Naive thymus-derived CD8-positive, alpha-beta T cell (primary cell): ENCODE results near the gene DNAI4. TPM values are rescaled to one million over a fixed set of nuclear protein-coding genes. Genes with fewer than 3 reads are reported as not detected.
A peak's percentile ranks its signal among the peaks of the same experiment; 100 is the strongest.
"Not testable (repeated sequence)": the region's sequence is repeated elsewhere in the genome, so short reads cannot be mapped to it uniquely, and the experiment has no call there.

ENCODE experiments used
- ATAC-seq, 2 donors: fragments of 150-1000 bp; cut with Tn5 transposase in 1 of 2; sonication (Bioruptor Pico), chemical (Tn5 transposase) in 1 of 2; 1 replicate in 1 of 2; 2 replicates in 1 of 2; pipeline ENCODE4 v1.10.0; 2021; ENCODE audit warnings: mild to moderate bottlenecking in 2 of 2, moderate library complexity in 2 of 2
- POLR2A ChIA-PET: fragments of 350-600 bp; sonication (Branson Sonifier 250); formaldehyde crosslinking; loops from one replicate; lab custom pipeline; 2021; ENCODE audit warnings: antibody characterized with exemption; lab: Charles Lee
- DNase-seq, 10 donors: peaks; one replicate each; pipeline versions ENCODE4 v3.0.0 to v3.0.0-alpha.2; 2020 to 2022
- H3K27ac Mint-ChIP-seq, 10 donors: one replicate each; pipeline ENCODE4 v1.8.0; 2020 to 2022; ENCODE audit warnings: mild to moderate bottlenecking in 10 of 10, mixed read lengths in 10 of 10, moderate library complexity in 4 of 10, inconsistent platforms in 1 of 10
- H3K27me3 Mint-ChIP-seq, 5 donors: one replicate each; pipeline ENCODE4 v1.8.0; 2021 to 2022; ENCODE audit warnings: mixed read lengths in 5 of 5
- H3K36me3 Mint-ChIP-seq, 3 donors: one replicate each; pipeline ENCODE4 v1.8.0; 2020 to 2022; ENCODE audit warnings: mixed read lengths in 3 of 3, mild to moderate bottlenecking in 2 of 3, inconsistent platforms in 1 of 3
- H3K4me1 Mint-ChIP-seq, 4 donors: one replicate each; pipeline ENCODE4 v1.8.0; 2021 to 2022; ENCODE audit warnings: mixed read lengths in 4 of 4
- H3K4me3 Mint-ChIP-seq, 10 donors: one replicate each; pipeline ENCODE4 v1.8.0; 2020 to 2022; ENCODE audit warnings: mild to moderate bottlenecking in 10 of 10, mixed read lengths in 10 of 10, moderate library complexity in 6 of 10, inconsistent platforms in 1 of 10
- H3K9me3 Mint-ChIP-seq, 9 donors: one replicate each; pipeline ENCODE4 v1.8.0; 2020 to 2022; ENCODE audit warnings: mixed read lengths in 9 of 9, mild to moderate bottlenecking in 3 of 9, inconsistent platforms in 1 of 9, moderate library complexity in 1 of 9
- polyA plus RNA-seq, 3 donors: library from polyadenylated mRNA; unstranded; fragments of 300-500 nt; fragmentation: Illumina TruSeq; gene quantifications; one replicate each; pipeline ENCODE4 v1.2.3, GENCODE V29; 2021
- total RNA-seq, 8 experiments: library from RNA in 2 of 8; stranded (reverse) in 2 of 8; gene quantifications; one replicate each; pipeline ENCODE4 v1.2.3 and lab custom pipeline; 2021 to 2026

DNAI4 gene
- total and polyA plus RNA-seq, 5 experiments from 2014 or later = 0.69 to 10.0 (median 0.98) TPM

DNA sequence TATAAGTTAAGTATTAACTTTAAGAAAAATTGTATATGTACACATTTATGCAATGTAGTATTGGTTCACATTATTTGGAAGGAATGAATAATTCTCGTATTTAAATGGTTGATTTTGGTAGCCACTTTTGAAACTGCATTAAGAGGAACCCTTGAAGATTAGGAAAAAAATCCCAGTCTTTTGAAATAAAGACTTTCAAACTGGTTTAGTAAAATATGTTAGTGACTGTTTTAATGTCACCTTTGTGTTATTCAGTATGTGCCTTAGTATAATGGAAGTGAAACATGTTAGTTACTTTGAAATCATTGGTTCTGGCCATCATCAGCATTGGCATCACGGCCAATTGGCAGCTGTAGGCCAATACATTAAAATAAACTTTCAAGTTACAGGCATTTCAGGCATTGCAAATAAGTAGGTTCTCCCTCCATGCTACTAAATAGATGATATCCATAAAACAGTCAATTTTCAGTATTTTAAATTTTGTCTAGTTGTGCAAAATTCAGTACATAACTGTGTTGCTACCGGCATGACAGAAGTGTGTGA is 4.6 kb upstream of the DNAI4 start:
- H3K27me3 Mint-ChIP-seq = no peaks in the 10 kb centered on the region
- H3K4me3 Mint-ChIP-seq = peak overlapping the region; percentile 84 to 97 (median 92)
- no peak for ATAC-seq
- peak overlapping the region; percentile 84 to 98 (median 92) for H3K27ac Mint-ChIP-seq
- peaks cover 14 to 64% (median 57%) of the 10 kb centered on the region in 4 donors for H3K4me1 Mint-ChIP-seq
- POLR2A ChIA-PET = interaction anchor here (1.3 to 2.2 kb wide), 5 partner anchors 9 to 756 kb away, joined by 3 to 12 read pairs (median 4); partner anchors contain the start of genes GADD45A, SERBP1 and SLC35D1
- peak in 1 of 10 donors; percentile 26 for DNase-seq
- no peaks in the 10 kb centered on the region for H3K36me3 Mint-ChIP-seq
- H3K9me3 Mint-ChIP-seq = no peaks in the 10 kb centered on the region

DNA sequence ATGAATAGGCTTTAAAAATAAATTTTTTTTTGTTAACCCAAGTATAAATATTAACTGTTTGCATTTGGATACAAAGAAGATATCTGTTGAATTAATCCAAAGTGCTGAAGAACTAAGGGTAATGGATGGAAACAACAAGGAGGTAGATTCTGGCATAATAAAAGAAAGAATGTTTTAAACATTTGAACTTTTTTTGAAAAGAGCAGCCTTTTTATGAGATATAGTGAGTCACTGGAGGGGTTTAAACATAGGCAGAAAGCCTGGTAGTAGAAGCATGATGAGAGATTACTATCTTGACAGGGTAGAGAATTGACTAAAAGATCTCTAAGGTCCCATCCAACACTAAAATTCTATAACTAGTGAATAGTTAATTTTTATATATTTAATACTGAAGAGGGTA is 2.9 kb upstream of the DNAI4 start:
- peaks cover 16 to 60% (median 53%) of the 10 kb centered on the region in 4 donors for H3K4me1 Mint-ChIP-seq
- H3K36me3 Mint-ChIP-seq = no peaks in the 10 kb centered on the region
- H3K4me3 Mint-ChIP-seq = peak overlapping the region in 1 of 10 donors; percentile 12
- ATAC-seq = no peak
- H3K27ac Mint-ChIP-seq = peak overlapping the region in 5 of 10 donors; percentile 6 to 65 (median 38)
- POLR2A ChIA-PET = interaction anchor here (0.9 kb wide), 1 partner anchor 85 kb away, joined by 3 read pairs; no protein-coding TSS in a partner anchor
- DNase-seq = no peak
- H3K9me3 Mint-ChIP-seq = no peaks in the 10 kb centered on the region
- H3K27me3 Mint-ChIP-seq = no peaks in the 10 kb centered on the region

DNA sequence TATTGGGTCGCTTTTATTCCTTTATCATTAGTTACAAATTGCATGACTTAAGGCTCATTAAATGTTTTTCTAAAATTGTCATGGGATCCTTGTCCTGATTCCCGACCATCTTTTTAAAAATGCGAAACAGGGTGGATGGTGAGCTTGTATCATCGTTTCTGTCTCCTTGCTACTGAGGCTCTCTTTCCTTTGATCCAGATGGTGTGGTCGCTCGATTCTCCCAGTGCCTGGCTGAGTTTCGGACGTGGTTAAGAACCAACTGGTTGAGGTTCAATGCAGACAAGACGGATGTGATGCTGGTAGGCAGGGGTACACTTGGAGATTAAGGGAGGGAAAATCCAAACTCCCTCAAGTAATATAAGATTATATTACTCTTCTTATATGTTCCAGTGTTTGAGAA is 1.3 kb upstream of the DNAI4 start:
- POLR2A ChIA-PET = interaction anchor here (0.9 to 2.5 kb wide), 5 partner anchors 9 to 223 kb away, joined by 3 to 17 read pairs (median 4); no protein-coding TSS in a partner anchor
- Mint-ChIP-seq H3K4me3 (peak overlapping the region; percentile 93 to 98 (median 96)), H3K27ac (peak overlapping the region; percentile 94 to 99 (median 97)), H3K9me3 (no peaks in the 10 kb centered on the region), H3K4me1 (peaks cover 10 to 50% (median 47%) of the 10 kb centered on the region in 4 donors), H3K36me3 (no peaks in the 10 kb centered on the region), H3K27me3 (no peaks in the 10 kb centered on the region)
- DNase-seq (no peak), ATAC-seq (no peak)

DNA sequence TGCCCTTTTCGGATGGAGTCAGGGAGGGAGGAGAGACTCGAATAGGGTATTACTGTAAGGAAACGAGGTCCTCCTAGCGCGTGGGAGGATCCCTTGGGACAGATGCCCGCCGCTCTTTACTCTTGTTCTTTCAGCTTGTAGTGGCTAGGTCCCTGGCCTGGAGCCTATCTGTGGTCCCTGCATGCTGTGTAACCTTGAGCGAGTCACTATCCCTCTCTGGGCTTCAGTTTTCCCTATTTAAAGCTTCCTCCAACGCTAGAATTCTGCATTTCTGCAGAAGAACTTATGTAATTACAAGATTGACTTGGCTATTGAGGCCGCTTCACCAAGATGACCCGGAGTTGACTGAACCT is 878 bp upstream of the DNAI4 start:
- Mint-ChIP-seq H3K4me3 (peak overlapping the region; percentile 93 to 98 (median 96)), H3K27ac (peak overlapping the region; percentile 94 to 99 (median 97)), H3K4me1 (peaks cover 10 to 50% (median 46%) of the 10 kb centered on the region in 4 donors), H3K27me3 (no peaks in the 10 kb centered on the region), H3K9me3 (no peaks in the 10 kb centered on the region), H3K36me3 (no peaks in the 10 kb centered on the region)
- POLR2A ChIA-PET = interaction anchor here (0.9 to 2.8 kb wide), 10 partner anchors 9 to 760 kb away, joined by 3 to 17 read pairs (median 4); partner anchors contain the start of gene SERBP1
- ATAC-seq (no peak), DNase-seq (no peak)

GRCh38 chr1:66920543-66920942 is 4.1 kb downstream of the DNAI4 start:
- peaks cover 8 to 10% (median 8%) of the 10 kb centered on the region in 3 donors for H3K36me3 Mint-ChIP-seq
- ATAC-seq (no peak), DNase-seq (no peak)
- H3K9me3 Mint-ChIP-seq = peaks cover 0 to 7% (median 3%) of the 10 kb centered on the region in 9 donors
- no peaks in the 10 kb centered on the region for H3K27me3 Mint-ChIP-seq
- no peak overlapping the region for H3K4me3 Mint-ChIP-seq
- H3K4me1 Mint-ChIP-seq = peaks cover 6 to 18% (median 18%) of the 10 kb centered on the region in 4 donors
- H3K27ac Mint-ChIP-seq = no peak overlapping the region
- POLR2A ChIA-PET = interaction anchor here (1.3 kb wide), 1 partner anchor 9 kb away, joined by 3 read pairs; no protein-coding TSS in a partner anchor

DNA sequence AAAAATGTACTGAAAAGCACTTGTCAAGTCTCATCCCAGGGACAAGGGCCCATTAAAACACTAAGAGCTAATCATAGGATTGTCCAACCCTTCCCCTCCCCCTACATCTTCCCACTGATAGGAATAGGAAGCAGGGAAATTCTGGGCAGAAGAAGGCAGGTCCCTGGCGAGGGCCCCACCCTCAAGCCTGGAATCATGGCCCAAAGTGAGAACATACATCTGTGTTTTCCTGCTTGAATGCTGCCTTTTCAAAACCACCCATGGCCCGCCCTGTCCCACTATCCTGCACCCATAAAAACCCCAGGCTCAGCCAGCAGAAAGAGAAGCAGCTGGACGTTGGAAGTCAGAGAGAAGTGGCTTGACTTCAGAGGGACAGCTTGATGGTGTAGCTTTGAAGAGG is 4.8 kb downstream of the DNAI4 start:
- Mint-ChIP-seq H3K27ac (no peak overlapping the region), H3K36me3 (peaks cover 8 to 10% (median 8%) of the 10 kb centered on the region in 3 donors), H3K27me3 (no peaks in the 10 kb centered on the region), H3K4me3 (no peak overlapping the region), H3K4me1 (peaks cover 6 to 16% (median 15%) of the 10 kb centered on the region in 4 donors), H3K9me3 (peaks cover 0 to 7% (median 3%) of the 10 kb centered on the region in 9 donors)
- DNase-seq = no peak
- ATAC-seq = no peak
- POLR2A ChIA-PET = interaction anchor here (0.6 to 1.3 kb wide), 2 partner anchors 10 to 49 kb away, joined by 3 read pairs; no protein-coding TSS in a partner anchor

DNA sequence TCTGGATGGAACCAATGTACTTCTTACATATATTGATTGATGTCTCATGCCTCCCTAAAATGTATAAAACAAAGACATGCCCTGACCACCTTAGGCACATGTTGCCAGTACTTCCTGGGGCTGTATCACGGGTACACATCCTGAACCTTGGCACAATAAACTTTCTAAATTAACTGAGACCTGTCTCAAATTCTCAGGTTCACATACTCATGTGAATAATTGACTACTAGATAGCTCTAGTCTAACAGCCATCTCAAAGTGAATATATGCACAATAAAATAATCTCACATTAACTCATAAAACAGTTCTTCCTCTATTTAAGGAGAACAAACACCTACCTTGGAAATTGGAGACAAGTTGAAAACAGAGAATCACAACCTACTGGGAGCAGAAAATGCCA is 5.6 kb downstream of the DNAI4 start:
- no peak overlapping the region for H3K4me3 Mint-ChIP-seq
- DNase-seq (no peak), ATAC-seq (no peak)
- POLR2A ChIA-PET = no interaction called here
- H3K27ac Mint-ChIP-seq = no peak overlapping the region
- peaks cover 0 to 7% (median 3%) of the 10 kb centered on the region in 9 donors for H3K9me3 Mint-ChIP-seq
- peaks cover 6 to 16% (median 12%) of the 10 kb centered on the region in 4 donors for H3K4me1 Mint-ChIP-seq
- H3K36me3 Mint-ChIP-seq = peaks cover 8 to 10% (median 8%) of the 10 kb centered on the region in 3 donors
- no peaks in the 10 kb centered on the region for H3K27me3 Mint-ChIP-seq

DNA sequence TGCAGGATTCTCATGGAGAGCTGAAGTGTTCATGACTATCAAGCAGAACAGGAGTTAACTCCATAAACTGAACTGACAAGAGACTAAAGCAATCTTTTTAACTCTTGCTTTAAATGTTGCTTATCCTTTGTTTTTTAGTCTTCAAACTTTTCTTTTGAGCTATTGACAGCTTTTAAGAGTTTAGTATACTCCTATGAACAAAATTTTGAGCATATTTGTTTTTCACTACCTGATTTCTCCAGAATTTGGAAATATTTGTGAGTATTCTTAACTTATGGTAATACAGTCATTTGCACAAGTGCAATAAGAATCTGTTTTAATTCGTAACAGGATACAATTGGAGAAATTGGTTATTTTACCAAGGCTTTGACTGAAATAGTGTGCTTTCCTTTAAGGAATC is 7.2 kb downstream of the DNAI4 start:
- Mint-ChIP-seq H3K4me3 (no peak overlapping the region), H3K27ac (no peak overlapping the region), H3K36me3 (peaks cover 8 to 10% (median 8%) of the 10 kb centered on the region in 3 donors), H3K27me3 (no peaks in the 10 kb centered on the region), H3K9me3 (peaks cover 0 to 7% (median 3%) of the 10 kb centered on the region in 9 donors), H3K4me1 (peaks cover 0 to 6% (median 3%) of the 10 kb centered on the region in 4 donors)
- DNase-seq (no peak), ATAC-seq (no peak)
- POLR2A ChIA-PET = no interaction called here

DNA sequence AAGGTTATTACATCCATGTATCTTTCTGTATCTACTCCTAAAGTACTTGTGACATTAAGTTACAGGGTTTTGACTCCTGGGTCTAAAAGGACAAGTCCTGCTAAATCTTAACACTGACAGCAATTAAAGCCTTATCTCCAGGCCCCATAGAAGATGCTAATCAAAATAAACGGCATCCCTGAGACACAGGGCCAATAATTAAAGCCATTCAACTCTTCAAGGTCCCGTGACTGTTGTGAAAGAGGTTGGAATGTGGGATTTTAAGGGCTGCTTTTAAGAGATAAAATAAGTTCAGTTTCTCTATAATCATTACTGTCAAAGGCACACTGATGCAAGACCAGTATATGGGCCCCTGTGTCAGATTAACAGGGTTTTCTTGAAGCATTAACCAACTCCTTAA is 8.3 kb downstream of the DNAI4 start:
- ATAC-seq (no peak), DNase-seq (no peak)
- H3K27me3 Mint-ChIP-seq = no peaks in the 10 kb centered on the region
- no peak overlapping the region for H3K27ac Mint-ChIP-seq
- H3K9me3 Mint-ChIP-seq = peaks cover 0 to 7% (median 3%) of the 10 kb centered on the region in 9 donors
- no peak overlapping the region for H3K4me3 Mint-ChIP-seq
- H3K36me3 Mint-ChIP-seq = peaks cover 8 to 10% (median 8%) of the 10 kb centered on the region in 3 donors
- H3K4me1 Mint-ChIP-seq = no peaks in the 10 kb centered on the region
- POLR2A ChIA-PET = no interaction called here

DNA sequence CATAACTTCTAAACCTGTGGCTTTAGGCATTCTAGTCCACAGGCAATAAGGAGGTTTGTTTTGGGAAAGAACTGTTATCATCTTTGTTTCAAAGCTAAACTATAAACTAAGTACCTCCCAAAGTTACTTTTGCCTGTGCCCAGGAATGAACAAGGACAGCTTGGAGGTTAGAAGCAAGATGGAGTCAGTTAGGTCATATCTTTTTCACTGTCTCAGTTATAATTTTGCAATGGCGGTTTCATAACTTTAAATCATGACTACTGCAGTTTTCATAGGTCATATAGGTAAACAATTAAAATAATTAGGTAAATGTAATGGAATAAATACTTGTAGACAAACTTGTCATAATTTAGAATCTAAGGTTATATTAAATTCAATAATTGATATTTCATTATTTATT is 9.5 kb downstream of the DNAI4 start:
- POLR2A ChIA-PET = interaction anchor here (0.6 to 1.3 kb wide), 4 partner anchors 8 to 16 kb away, joined by 3 to 8 read pairs (median 4); partner anchors contain the start of genes DNAI4 and MIER1
- DNase-seq = not testable (repeated sequence)

GRCh38 chr1:66893712-66894111 is 30.9 kb downstream of the DNAI4 start:
- H3K9me3 Mint-ChIP-seq = peaks cover 0 to 1% (median 0%) of the 10 kb centered on the region in 9 donors
- no peaks in the 10 kb centered on the region for H3K4me1 Mint-ChIP-seq
- H3K36me3 Mint-ChIP-seq = peaks cover 0 to 1% (median 0%) of the 10 kb centered on the region in 3 donors
- ATAC-seq (no peak), DNase-seq (no peak)
- H3K27ac Mint-ChIP-seq = no peak overlapping the region
- peaks cover 0 to 5% (median 0%) of the 10 kb centered on the region in 5 donors for H3K27me3 Mint-ChIP-seq
- POLR2A ChIA-PET = no interaction called here
- H3K4me3 Mint-ChIP-seq = no peak overlapping the region

More for the DNA sequence above, 9.5 kb downstream of the DNAI4 start:
- H3K4me3 Mint-ChIP-seq, H3K36me3 Mint-ChIP-seq, H3K4me1 Mint-ChIP-seq, H3K9me3 Mint-ChIP-seq, H3K27ac Mint-ChIP-seq, H3K27me3 Mint-ChIP-seq, ATAC-seq: not testable (repeated sequence)

DNA sequence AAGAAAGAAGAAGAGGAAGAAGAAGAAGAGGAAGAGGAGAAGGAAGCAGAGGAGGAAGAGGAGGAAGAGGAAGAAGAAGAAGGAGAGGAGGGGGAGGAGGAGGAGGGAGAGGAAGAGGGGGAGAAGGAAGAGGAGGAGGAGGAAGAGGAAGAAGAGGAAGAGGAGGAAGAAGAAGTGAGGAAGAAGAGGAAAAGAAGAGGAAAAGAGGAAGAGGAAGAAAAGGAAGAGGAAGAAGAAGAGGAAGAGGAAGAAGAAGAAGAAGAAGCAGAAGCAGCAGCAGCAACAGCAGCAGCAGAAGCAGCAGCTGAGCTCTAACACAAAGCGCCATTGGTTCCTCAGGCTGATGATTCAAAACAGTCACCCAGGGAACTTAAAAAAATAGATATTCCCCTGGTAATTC is 34.0 kb downstream of the DNAI4 start:
- Mint-ChIP-seq H3K4me1 (no peaks in the 10 kb centered on the region), H3K27ac (peak overlapping the region in 2 of 10 donors; percentile 30 to 79), H3K9me3 (peaks cover 0 to 1% (median 0%) of the 10 kb centered on the region in 9 donors), H3K4me3 (no peak overlapping the region), H3K27me3 (peaks cover 0 to 5% (median 0%) of the 10 kb centered on the region in 5 donors), H3K36me3 (peaks cover 0 to 4% (median 0%) of the 10 kb centered on the region in 3 donors)
- DNase-seq = no peak
- POLR2A ChIA-PET = no interaction called here
- no peak for ATAC-seq

DNA sequence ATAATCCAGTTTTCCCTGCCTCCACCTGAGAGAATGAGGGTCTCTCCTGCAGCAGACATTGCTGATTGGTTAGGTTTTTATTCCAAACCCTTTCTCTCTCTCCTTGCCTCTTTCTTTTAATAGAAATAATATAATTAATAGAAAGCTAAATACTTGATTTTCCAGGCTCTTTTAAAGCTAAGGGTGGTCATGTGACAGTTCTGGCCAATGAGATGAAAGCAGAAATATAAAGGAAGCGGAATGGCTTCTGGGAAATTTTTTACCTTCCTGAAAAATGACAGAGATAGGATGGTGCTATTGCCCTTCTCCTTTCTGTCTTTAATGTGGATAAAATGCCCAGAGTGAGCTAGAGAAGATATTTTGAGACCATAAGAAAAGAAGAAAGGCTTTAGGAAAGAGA is 35.6 kb downstream of the DNAI4 start:
- Mint-ChIP-seq H3K4me3 (no peak overlapping the region), H3K36me3 (peaks cover 0 to 4% (median 0%) of the 10 kb centered on the region in 3 donors), H3K9me3 (no peaks in the 10 kb centered on the region), H3K27ac (no peak overlapping the region), H3K4me1 (no peaks in the 10 kb centered on the region), H3K27me3 (peaks cover 0 to 5% (median 0%) of the 10 kb centered on the region in 5 donors)
- ATAC-seq (no peak), DNase-seq (no peak)
- POLR2A ChIA-PET = no interaction called here
